HG02610 (cell line): ENCODE results near the gene ZNF837.

Experiments used
- ATAC-seq: cut with Tn5 transposase; IDR thresholded peaks from one replicate; pipeline ENCODE4 v1.9.1; 2021; ENCODE audit warnings: mild to moderate bottlenecking, moderate library complexity; ENCODE audit not compliant: unreplicated experiment

The ZNF837 gene

GRCh38 chr19:58372311-58373133 lies 8.3 kb downstream of the ZNF837 start:
- ATAC-seq = no peak

GRCh38 chr19:58368561-58369360 lies 12.1 kb downstream of the ZNF837 start:
- no peak for ATAC-seq

- ATAC-seq = no peak
Measured at GRCh38 chr19:58367698-58368454, 13.0 kb downstream of the ZNF837 start.

- no peak for ATAC-seq
Measured at GRCh38 chr19:58366585-58367430, 14.0 kb downstream of the ZNF837 start.

- no peak for ATAC-seq
Measured at GRCh38 chr19:58364146-58364545, 16.7 kb downstream of the ZNF837 start.

GRCh38 chr19:58362272-58362994 lies 18.4 kb downstream of the ZNF837 start, which contains the start of gene ZNF497:
ZNF497 (minus strand) TSS chr19:58362751; CDS start chr19:58357635, 5,116 bp downstream.
- peak; percentile 88 for ATAC-seq

- ATAC-seq = peak; percentile 4
Measured at GRCh38 chr19:58361900-58362271, 18.9 kb downstream of the ZNF837 start.

- ATAC-seq = no peak
Measured at GRCh38 chr19:58357481-58358145, 23.2 kb downstream of the ZNF837 start.

GRCh38 chr19:58356766-58357480 lies 23.9 kb downstream of the ZNF837 start:
- no peak for ATAC-seq

GRCh38 chr19:58355908-58356765 lies 24.7 kb downstream of the ZNF837 start:
- ATAC-seq = no peak

- no peak for ATAC-seq
Measured at GRCh38 chr19:58355215-58355796, 25.5 kb downstream of the ZNF837 start.

GRCh38 chr19:58354478-58355030 lies 26.3 kb downstream of the ZNF837 start:
- ATAC-seq = no peak

- no peak for ATAC-seq
Measured at GRCh38 chr19:58353717-58354477, 26.9 kb downstream of the ZNF837 start.

GRCh38 chr19:58352760-58353671 lies 27.8 kb downstream of the ZNF837 start, which contains the start of gene A1BG:
A1BG (minus strand) TSS chr19:58353492; CDS start chr19:58353437, 55 bp downstream.
- ATAC-seq = no peak
